Tibial artery (tissue), 4 donors: ENCODE measurements around the gene SLC16A10.
"Not testable (repeated sequence)": the region's sequence is repeated elsewhere in the genome, so short reads cannot be mapped to it uniquely, and the experiment has no call there.

Source experiments
- DNase-seq, 2 donors: peaks; one replicate each; pipeline ENCODE4 v3.0.0-alpha.2; 2019
- H3K27ac ChIP-seq, 2 donors: fragments of 200-600 bp; sonication (generic) in 1 of 2; 1 replicate in 1 of 2; 2 replicates in 1 of 2; pipeline ENCODE4 v1.5.1; 2018 to 2019; ENCODE audit warnings: mild to moderate bottlenecking in 1 of 2
- H3K27me3 ChIP-seq, 2 donors: fragments of 200-600 bp; sonication (generic) in 1 of 2; one replicate each; pipeline versions ENCODE4 v1.5.1 to v1.6.0; 2016 to 2019
- H3K36me3 ChIP-seq, 3 donors: fragments of 200-600 bp; sonication (generic) in 2 of 3; one replicate each; pipeline ENCODE4 v1.5.1; 2016 to 2019; ENCODE audit warnings: mild to moderate bottlenecking in 2 of 3
- H3K4me1 ChIP-seq, 4 donors: fragments of 200-600 bp; sonication (generic) in 2 of 4; 1 replicate in 3 of 4; 2 replicates in 1 of 4; pipeline ENCODE4 v1.5.1; 2016 to 2019
- H3K4me3 ChIP-seq, 2 donors: fragments of 200-600 bp; sonication (generic) in 1 of 2; 1 replicate in 1 of 2; 2 replicates in 1 of 2; pipeline ENCODE4 v1.5.1; 2018 to 2019; ENCODE audit warnings: mild to moderate bottlenecking in 2 of 2
- H3K9me3 ChIP-seq, 3 donors: fragments of 200-600 bp; sonication (generic) in 1 of 3; one replicate each; pipeline ENCODE4 v1.5.1; 2016 to 2019
- intact Hi-C: fragments of 100-400 bp; cut with DNase I; formaldehyde crosslinking; loops from one replicate; pipeline ENCODE4 v1.15.0; 2023; ENCODE audit warnings: low total_unique reads
- TF ChIP-seq, protein P1 (sequence below), 2 experiments: fragments of 200-600 bp in 1 of 2; fragments of 450-650 bp in 1 of 2; IDR thresholded peaks; one replicate each; pipeline ENCODE4 v1.5.1; 2017 to 2019; ENCODE audit warnings: antibody characterized with exemption in 2 of 2, mild to moderate bottlenecking in 1 of 2, moderate library complexity in 1 of 2

SLC16A10 gene

GRCh38 chr6:111201244-111201554, 113.9 kb downstream of the SLC16A10 start:
- Histone ChIP-seq H3K27me3 (no peaks in the 10 kb centered on the region), H3K9me3 (no peaks in the 10 kb centered on the region), H3K27ac (no peak overlapping the region), H3K4me3 (no peak overlapping the region), H3K36me3 (no peaks in the 10 kb centered on the region), H3K4me1 (peaks cover 0 to 4% (median 0%) of the 10 kb centered on the region in 4 donors)
- TF ChIP-seq, protein P1, sequence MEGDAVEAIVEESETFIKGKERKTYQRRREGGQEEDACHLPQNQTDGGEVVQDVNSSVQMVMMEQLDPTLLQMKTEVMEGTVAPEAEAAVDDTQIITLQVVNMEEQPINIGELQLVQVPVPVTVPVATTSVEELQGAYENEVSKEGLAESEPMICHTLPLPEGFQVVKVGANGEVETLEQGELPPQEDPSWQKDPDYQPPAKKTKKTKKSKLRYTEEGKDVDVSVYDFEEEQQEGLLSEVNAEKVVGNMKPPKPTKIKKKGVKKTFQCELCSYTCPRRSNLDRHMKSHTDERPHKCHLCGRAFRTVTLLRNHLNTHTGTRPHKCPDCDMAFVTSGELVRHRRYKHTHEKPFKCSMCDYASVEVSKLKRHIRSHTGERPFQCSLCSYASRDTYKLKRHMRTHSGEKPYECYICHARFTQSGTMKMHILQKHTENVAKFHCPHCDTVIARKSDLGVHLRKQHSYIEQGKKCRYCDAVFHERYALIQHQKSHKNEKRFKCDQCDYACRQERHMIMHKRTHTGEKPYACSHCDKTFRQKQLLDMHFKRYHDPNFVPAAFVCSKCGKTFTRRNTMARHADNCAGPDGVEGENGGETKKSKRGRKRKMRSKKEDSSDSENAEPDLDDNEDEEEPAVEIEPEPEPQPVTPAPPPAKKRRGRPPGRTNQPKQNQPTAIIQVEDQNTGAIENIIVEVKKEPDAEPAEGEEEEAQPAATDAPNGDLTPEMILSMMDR (IDR thresholded peaks at IDR 0.05): no peak
- no peak for DNase-seq
- intact Hi-C loops: no loop called here

DNA sequence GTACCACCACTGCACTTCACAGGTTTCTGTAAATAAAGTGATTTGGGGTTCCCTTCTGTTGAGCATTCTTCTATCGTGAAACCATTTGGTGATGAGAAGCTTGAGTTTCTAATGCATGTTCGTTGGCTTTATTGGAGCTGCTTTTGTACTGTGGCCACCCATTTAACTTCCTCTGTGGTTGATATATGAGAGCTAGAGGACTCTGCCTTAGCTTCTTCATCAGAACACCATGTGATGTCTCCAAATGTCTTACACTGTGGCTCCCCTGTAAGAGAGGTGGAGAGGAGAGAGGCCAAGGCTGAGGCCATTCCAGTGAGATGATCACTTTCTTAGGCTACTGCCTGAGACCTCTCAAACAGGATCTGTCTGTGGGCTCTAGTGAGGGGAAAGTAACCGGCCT, 114.5 kb downstream of the SLC16A10 start:
- no peak overlapping the region for H3K4me3 ChIP-seq
- no peak overlapping the region for H3K27ac ChIP-seq
- H3K27me3 ChIP-seq: no peaks in the 10 kb centered on the region
- no peaks in the 10 kb centered on the region for H3K9me3 ChIP-seq
- H3K36me3 ChIP-seq: no peaks in the 10 kb centered on the region
- intact Hi-C loops: no loop called here
- H3K4me1 ChIP-seq: peaks cover 0 to 4% (median 0%) of the 10 kb centered on the region in 4 donors
- no peak for DNase-seq
- TF ChIP-seq, protein P1 (IDR thresholded peaks at IDR 0.05): no peak

GRCh38 chr6:111203539-111203938, 116.2 kb downstream of the SLC16A10 start:
- not testable (repeated sequence) for H3K4me1 ChIP-seq, H3K27ac ChIP-seq

GRCh38 chr6:111204305-111204704, 117.0 kb downstream of the SLC16A10 start:
- intact Hi-C loops: no loop called here
- H3K27me3 ChIP-seq: no peaks in the 10 kb centered on the region

More at GRCh38 chr6:111203539-111203938, 116.2 kb downstream of the SLC16A10 start:
- intact Hi-C loops, H3K27me3 ChIP-seq, H3K36me3 ChIP-seq, H3K4me3 ChIP-seq, H3K9me3 ChIP-seq, DNase-seq: not testable (repeated sequence)

GRCh38 chr6:111204881-111205280, 117.6 kb downstream of the SLC16A10 start:
- no peak overlapping the region for H3K27ac ChIP-seq
- H3K27me3 ChIP-seq: no peaks in the 10 kb centered on the region
- TF ChIP-seq, protein P1 (IDR thresholded peaks at IDR 0.05): no peak
- DNase-seq: no peak
- no peaks in the 10 kb centered on the region for H3K9me3 ChIP-seq
- intact Hi-C loops: no loop called here
- H3K36me3 ChIP-seq: no peaks in the 10 kb centered on the region
- H3K4me1 ChIP-seq: peaks cover 0 to 4% (median 0%) of the 10 kb centered on the region in 4 donors
- H3K4me3 ChIP-seq: no peak overlapping the region

More at GRCh38 chr6:111204305-111204704, 117.0 kb downstream of the SLC16A10 start:
- no peak overlapping the region for H3K4me3 ChIP-seq
- DNase-seq: no peak
- no peak overlapping the region for H3K27ac ChIP-seq
- H3K9me3 ChIP-seq: no peaks in the 10 kb centered on the region
- peaks cover 0 to 4% (median 0%) of the 10 kb centered on the region in 4 donors for H3K4me1 ChIP-seq
- H3K36me3 ChIP-seq: no peaks in the 10 kb centered on the region
- TF ChIP-seq, protein P1 (IDR thresholded peaks at IDR 0.05): no peak

DNA sequence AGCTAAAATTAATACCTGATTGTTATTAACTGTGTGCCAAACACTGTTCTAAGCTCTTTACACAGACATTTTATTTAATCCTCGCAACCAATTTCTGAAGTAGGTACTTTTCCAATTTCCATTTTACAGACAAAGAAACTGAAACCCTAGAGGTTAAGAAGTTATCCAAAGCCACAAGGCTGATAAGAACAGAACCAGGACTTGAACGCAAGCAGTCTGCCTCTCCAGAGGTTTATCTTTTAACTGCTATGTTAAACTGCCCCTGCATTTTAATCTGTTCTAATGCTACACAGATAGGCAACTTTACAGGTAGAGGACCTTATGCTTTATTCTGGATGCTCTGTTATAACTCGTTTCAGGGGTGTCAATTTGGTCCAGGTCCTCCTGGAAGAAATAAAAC, 118.2 kb downstream of the SLC16A10 start:
- no peak for DNase-seq
- no peak overlapping the region for H3K27ac ChIP-seq
- TF ChIP-seq, protein P1 (IDR thresholded peaks at IDR 0.05): no peak
- no peaks in the 10 kb centered on the region for H3K27me3 ChIP-seq
- peaks cover 0 to 4% (median 0%) of the 10 kb centered on the region in 4 donors for H3K4me1 ChIP-seq
- intact Hi-C loops: no loop called here
- no peak overlapping the region for H3K4me3 ChIP-seq
- no peaks in the 10 kb centered on the region for H3K9me3 ChIP-seq
- no peaks in the 10 kb centered on the region for H3K36me3 ChIP-seq
